ENCODE data around the gene PCDHA9.
"Not testable (repeated sequence)": the region's sequence is repeated elsewhere in the genome, so short reads cannot be mapped to it uniquely, and the experiment has no call there.

Gene PCDHA9

DNA sequence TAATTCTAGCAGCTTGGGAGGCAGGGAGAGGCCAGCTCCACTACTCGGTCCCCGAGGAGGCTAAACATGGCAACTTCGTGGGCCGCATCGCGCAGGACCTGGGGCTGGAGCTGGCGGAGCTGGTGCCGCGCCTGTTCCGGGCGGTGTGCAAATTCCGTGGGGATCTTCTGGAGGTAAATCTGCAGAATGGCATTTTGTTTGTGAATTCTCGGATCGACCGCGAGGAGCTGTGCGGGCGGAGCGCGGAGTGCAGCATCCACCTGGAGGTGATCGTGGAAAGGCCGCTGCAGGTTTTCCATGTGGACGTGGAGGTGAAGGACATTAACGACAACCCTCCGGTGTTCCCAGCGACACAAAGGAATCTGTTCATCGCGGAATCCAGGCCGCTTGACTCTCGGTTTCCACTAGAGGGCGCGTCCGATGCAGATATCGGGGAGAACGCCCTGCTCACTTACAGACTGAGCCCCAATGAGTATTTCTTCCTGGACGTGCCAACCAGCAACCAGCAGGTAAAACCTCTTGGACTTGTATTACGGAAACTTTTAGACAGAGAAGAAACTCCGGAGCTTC, 13.7 kb upstream of the PCDHA9 start:
- DNase-seq (ENCODE audit: low spot score): not testable (repeated sequence)

DNA sequence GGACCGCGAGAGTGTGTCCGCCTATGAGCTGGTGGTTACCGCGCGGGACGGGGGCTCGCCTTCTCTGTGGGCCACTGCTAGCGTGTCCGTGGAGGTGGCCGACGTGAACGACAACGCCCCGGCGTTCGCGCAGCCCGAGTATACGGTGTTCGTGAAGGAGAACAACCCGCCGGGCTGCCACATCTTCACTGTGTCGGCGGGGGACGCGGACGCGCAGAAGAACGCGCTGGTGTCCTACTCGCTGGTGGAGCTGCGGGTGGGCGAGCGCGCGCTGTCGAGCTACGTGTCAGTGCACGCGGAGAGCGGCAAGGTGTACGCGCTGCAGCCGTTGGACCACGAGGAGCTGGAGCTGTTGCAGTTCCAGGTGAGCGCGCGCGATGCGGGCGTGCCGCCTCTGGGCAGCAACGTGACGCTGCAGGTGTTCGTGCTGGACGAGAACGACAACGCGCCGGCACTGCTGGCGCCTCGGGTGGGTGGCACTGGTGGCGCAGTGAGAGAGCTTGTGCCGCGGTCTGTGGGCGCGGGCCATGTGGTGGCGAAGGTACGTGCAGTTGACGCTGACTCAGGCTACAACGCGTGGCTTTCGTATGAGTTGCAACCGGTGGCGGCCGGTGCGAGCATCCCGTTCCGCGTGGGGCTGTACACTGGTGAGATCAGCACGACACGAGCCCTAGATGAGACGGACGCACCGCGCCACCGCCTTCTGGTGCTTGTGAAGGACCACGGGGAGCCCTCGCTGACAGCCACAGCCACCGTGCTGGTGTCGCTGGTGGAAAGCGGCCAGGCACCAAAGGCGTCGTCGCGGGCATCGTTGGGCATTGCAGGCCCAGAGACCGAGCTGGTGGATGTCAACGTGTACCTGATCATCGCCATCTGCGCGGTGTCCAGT, 12.3 kb upstream of the PCDHA9 start:
- no peak for DNase-seq (ENCODE audit: low spot score)

DNA sequence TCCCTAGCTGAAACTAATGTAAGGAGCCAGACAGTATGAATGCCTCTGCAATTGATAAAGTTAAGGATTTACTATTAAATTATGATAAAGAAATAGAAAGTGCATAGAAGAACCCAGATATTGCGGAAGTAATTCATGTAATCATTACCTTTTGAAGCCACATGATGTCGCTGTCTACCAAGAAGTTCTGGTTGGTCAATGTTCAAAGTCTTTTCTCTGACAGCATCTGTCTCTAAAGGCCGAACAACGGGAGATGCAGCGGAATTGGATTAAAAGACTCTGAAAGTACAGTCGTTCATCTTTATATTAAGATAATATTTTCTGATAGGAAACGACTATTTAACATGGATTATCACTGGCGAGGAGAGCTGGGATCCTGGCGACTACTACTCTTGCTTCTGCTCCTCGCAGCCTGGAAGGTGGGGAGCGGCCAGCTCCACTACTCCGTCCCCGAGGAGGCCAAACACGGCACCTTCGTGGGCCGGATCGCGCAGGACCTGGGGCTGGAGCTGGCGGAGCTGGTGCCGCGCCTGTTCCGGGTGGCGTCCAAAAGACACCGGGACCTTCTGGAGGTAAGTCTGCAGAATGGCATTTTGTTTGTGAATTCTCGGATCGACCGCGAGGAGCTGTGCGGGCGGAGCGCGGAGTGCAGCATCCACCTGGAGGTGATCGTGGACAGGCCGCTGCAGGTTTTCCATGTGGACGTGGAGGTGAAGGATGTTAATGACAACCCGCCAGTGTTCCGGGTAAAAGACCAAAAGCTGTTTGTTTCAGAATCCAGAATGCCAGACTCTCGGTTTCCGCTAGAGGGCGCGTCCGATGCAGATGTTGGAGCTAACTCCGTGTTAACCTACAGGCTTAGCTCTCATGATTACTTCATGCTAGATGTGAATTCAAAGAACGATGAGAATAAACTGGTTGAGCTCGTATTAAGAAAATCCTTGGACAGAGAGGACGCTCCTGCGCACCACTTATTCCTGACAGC, 6.9 kb upstream of the PCDHA9 start, which contains the start of gene PCDHA8:
Gene PCDHA8 (plus strand): TSS at position 210 of the 985 bp plus-strand sequence. CDS start 135 bp downstream, at position 345.
- peak; percentile 17 for DNase-seq (ENCODE audit: low spot score)

DNA sequence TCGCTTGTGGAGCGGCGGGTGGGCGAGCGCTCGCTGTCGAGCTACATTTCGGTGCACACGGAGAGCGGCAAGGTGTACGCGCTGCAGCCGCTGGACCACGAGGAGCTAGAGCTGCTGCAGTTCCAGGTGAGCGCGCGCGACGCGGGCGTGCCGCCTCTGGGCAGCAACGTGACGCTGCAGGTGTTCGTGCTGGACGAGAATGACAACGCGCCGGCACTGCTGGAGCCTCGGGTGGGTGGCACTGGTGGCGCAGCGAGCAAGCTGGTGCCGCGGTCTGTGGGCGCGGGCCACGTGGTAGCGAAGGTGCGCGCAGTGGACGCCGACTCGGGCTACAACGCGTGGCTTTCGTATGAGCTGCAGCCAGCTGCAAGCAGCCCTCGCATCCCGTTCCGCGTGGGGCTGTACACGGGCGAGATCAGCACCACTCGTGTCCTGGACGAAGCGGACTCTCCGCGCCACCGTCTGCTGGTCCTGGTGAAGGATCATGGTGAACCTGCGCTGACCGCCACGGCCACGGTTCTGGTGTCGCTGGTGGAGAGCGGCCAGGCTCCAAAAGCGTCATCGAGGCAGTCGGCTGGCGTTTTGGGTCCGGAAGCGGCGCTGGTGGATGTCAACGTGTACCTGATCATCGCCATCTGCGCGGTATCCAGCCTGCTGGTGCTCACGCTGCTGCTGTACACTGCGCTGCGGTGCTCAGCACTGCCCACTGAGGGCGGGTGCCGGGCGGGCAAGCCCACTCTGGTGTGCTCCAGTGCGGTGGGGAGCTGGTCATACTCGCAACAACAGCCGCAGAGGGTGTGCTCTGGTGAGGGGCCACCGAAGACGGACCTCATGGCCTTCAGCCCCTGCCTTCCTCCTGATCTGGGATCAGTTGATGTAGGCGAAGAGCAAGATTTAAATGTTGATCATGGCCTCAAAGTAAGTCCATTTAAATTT, 5.1 kb upstream of the PCDHA9 start:
- DNase-seq (ENCODE audit: low spot score): no peak

DNA sequence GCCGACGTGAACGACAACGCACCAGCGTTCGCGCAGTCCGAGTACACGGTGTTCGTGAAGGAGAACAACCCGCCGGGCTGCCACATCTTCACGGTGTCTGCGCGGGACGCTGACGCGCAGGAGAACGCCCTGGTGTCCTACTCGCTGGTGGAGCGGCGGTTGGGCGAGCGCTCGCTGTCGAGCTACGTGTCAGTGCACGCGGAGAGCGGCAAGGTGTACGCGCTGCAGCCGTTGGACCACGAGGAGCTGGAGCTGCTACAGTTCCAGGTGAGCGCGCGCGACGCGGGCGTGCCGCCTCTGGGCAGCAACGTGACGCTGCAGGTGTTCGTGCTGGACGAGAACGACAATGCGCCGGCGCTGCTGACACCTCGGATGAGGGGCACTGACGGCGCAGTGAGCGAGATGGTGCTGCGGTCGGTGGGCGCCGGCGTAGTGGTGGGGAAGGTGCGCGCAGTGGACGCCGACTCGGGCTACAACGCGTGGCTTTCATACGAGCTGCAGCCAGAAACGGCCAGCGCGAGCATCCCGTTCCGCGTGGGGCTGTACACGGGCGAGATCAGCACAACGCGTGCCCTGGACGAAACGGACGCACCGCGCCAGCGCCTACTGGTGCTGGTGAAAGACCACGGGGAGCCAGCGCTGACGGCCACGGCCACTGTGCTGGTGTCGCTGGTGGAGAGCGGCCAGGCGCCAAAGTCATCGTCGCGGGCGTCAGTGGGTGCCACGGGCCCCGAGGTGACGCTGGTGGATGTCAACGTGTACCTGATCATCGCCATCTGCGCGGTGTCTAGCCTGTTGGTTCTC, 1.9 kb downstream of the PCDHA9 start:
- DNase-seq (ENCODE audit: low spot score): not testable (repeated sequence)

DNA sequence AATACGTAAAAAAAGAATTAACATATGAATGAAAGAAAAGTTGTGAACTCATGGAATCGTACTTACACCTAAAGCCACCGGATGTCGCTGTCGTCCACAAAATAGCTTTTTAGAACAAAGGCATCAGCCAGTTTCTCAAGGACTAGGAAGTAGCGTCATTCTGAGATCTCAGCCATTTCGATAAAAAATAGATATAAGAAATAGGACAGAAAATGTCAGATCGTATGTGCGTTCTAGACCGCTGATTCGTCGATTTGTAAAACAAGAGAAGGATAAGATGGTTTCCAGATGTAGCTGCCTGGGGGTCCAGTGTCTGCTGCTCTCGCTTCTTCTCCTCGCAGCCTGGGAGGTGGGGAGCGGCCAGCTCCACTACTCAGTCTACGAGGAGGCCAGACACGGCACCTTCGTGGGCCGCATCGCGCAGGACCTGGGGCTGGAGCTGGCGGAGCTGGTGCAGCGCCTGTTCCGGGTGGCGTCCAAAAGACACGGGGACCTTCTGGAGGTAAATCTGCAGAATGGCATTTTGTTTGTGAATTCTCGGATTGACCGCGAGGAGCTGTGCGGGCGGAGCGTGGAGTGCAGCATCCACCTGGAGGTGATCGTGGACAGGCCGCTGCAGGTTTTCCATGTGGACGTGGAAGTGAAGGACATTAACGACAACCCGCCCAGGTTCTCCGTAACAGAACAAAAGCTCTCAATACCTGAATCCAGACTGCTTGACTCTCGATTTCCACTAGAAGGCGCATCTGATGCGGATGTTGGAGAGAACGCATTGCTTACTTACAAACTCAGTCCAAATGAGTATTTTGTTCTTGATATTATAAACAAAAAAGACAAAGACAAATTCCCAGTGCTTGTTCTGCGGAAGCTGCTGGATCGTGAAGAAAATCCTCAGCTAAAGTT, 7.8 kb downstream of the PCDHA9 start, which contains the start of gene PCDHA10:
Gene PCDHA10 (plus strand): TSS at position 126 of the 903 bp plus-strand sequence. CDS start 152 bp downstream, at position 278.
- DNase-seq (ENCODE audit: low spot score): peak; percentile 68

DNA sequence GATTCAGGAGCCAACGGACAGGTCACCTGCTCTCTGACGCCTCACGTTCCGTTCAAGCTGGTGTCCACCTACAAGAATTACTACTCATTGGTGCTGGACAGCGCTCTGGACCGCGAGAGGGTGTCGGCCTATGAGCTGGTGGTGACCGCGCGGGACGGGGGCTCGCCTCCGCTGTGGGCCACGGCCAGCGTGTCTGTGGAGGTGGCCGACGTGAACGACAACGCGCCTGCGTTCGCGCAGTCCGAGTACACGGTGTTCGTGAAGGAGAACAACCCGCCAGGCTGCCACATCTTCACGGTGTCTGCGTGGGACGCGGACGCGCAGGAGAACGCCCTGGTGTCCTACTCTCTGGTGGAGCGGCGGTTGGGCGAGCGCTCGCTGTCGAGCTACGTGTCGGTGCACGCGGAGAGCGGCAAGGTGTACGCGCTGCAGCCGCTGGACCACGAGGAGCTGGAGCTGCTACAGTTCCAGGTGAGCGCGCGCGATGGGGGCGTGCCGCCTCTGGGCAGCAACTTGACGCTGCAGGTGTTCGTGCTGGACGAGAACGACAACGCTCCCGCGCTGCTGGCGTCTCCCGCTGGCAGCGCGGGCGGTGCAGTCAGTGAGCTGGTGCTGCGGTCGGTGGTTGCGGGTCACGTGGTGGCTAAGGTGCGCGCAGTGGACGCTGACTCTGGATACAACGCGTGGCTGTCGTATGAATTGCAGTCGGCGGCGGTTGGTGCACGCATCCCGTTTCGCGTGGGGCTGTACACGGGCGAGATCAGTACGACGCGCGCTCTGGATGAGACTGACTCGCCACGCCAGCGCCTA, 9.2 kb downstream of the PCDHA9 start:
- no peak for DNase-seq (ENCODE audit: low spot score)

DNA sequence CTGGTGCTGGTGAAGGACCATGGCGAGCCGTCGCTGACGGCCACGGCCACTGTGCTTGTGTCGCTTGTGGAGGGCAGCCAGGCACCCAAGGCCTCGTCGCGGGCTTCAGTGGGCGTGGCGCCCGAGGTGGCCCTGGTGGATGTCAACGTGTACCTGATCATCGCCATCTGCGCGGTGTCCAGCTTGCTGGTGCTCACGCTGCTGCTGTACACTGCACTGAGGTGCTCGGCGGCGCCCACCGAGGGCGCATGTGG, 9.7 kb downstream of the PCDHA9 start:
- DNase-seq (ENCODE audit: low spot score): no peak

DNA sequence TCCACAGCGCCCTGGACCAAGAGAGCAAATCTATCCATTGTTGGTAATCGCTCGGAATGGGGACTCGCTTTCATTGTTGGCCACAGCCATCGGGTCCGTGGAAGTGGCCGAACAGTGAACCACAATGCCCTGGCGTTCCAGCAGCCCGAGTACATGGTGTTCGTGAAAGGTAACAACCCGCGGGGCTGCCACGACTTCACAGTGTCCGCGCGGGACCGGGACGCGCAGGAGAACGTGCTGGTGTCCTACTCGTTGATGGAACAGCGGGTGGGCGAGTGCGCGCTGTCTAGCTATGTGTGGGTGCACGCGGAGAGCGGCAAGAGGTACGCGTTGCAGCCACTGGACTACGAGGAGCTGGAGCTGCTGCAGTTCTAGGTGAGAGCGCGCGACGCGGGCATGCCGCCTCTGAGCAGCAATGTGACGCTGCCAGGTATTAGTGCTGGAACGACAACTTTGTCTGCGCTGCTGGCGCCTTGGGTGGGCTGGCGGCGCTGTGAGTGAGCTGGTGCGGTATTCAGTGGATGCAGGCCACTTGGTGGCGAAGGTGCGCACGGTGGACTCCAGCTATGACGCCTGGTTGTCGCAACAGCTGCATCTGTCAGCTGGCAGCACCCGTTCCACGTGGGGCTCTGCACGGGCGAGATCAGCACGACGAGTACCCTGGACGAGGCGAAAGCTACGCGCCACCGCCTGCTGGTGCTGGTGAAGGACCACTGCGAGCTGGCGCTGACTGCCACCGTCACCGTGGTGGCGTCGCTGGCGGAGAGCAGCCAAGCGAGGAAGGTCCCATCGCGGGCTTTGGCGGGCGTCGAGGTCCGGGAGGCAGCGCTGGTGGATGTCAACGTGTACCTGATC, 14.5 kb downstream of the PCDHA9 start:
- DNase-seq (ENCODE audit: low spot score): no peak

DNA sequence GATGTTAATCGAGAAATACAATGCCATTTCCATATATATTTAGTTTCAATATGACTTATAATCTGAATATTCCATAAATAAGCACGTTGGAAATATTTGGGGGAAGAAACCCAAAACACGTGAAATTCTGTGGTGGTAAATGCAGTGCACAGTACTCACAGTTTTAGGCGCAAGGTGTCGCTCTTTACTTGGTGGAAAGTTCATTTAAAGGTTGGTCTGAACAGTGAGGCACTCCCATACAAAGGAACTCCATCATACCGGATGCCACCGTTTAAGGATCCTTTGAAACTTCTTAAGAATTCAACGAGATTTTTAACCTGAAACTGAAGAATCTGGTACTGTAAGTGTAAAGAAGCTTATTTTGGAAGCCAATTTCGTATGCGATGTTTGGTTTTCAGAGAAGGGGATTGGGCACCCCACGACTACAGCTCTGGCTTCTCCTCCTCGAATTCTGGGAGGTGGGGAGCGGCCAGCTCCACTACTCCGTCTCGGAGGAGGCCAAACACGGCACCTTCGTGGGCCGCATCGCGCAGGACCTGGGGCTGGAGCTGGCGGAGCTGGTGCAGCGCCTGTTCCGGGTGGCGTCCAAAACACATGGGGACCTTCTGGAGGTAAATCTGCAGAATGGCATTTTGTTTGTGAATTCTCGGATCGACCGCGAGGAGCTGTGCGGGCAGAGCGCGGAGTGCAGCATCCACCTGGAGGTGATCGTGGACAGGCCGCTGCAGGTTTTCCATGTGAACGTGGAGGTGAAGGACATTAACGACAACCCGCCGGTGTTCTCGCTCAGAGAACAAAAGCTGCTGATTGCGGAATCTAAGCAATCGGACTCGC, 20.8 kb downstream of the PCDHA9 start, which contains the start of gene PCDHA11:
Gene PCDHA11 (plus strand): TSS at position 237 of the 834 bp plus-strand sequence. CDS start 147 bp downstream, at position 384.
- DNase-seq (ENCODE audit: low spot score): peak; percentile 42

DNA sequence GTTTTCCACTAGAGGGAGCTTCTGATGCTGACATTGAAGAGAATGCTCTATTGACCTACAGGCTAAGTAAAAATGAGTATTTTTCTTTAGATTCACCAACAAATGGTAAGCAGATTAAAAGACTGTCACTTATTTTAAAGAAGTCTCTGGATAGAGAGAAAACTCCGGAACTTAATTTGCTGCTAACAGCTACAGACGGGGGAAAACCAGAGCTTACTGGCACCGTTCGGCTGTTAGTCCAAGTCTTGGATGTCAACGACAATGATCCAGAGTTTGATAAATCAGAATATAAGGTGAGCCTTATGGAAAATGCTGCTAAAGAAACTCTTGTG, 21.3 kb downstream of the PCDHA9 start:
- no peak for DNase-seq (ENCODE audit: low spot score)

DNA sequence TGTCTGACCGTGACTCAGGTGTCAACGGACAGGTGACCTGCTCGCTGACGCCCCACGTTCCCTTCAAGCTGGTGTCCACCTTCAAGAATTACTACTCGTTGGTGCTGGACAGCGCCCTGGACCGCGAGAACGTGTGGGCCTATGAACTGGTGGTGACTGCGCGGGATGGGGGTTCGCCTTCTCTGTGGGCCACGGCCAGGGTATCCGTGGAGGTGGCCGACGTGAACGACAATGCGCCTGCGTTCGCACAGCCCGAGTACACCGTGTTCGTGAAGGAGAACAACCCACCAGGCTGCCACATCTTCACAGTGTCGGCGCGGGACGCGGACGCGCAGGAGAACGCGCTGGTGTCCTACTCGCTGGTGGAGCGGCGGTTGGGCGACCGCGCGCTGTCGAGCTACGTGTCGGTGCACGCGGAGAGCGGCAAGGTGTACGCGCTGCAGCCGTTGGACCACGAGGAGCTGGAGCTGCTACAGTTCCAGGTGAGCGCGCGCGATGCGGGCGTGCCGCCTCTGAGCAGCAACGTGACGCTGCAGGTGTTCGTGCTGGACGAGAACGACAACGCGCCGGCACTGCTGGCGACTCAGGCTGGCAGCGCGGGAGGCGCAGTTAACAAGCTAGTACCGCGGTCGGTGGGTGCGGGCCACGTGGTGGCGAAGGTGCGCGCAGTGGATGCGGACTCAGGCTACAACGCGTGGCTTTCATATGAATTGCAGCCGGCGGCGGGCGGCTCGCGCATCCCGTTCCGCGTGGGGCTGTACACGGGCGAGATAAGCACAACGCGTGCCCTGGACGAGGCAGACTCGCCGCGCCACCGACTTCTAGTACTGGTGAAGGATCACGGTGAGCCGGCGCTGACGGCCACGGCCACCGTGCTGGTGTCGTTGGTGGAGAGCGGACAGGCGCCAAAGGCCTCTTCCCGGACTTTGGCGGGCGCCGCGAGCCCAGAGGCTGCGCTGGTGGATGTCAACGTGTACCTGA, 22.3 kb downstream of the PCDHA9 start:
- no peak for DNase-seq (ENCODE audit: low spot score)

DNA sequence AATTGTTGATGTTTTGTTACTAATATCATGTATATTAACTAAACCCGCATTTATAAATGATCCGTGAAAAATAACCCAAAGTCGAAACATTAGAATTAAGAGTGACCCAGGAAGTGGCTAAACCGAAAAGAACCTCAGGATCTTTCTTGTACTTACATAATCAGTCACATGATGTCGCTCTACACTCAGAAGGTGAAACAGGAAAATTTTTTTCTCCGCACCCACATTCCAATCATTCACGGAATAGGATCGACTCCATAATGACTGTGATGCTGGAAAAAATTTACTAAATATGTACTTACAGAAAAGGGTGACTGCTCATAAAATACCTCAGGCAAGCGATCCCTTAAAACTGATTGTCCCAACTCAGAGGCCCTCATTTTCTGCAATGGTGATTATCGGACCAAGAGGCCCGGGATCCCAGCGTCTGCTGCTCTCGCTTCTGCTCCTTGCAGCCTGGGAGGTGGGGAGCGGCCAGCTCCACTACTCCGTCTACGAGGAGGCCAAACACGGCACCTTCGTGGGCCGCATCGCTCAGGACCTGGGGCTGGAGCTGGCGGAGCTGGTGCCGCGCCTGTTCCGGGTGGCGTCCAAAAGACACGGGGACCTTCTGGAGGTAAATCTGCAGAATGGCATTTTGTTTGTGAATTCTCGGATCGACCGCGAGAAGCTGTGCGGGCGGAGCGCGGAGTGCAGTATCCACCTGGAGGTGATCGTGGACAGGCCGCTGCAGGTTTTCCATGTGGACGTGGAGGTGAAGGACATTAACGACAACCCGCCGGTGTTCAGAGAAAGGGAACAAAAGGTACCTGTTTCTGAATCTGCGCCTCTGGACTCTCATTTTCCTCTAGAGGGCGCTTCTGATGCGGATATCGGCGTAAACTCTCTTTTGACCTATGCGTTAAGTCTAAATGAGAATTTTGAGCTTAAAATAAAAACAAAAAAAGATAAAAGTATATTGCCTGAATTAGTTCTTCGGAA, 27.2 kb downstream of the PCDHA9 start, which contains the start of gene PCDHA12:
Gene PCDHA12 (plus strand): TSS at position 224 of the 981 bp plus-strand sequence. CDS start 165 bp downstream, at position 389.
- peak; percentile 59 for DNase-seq (ENCODE audit: low spot score)
